H1 (cell line): ENCODE measurements around the gene PIK3R6. TPM values are rescaled to one million over a fixed set of nuclear protein-coding genes. Genes with fewer than 3 reads are reported as not detected.

Experiments used
- CTCF ChIA-PET: fragments of 300-600 bp; sonication (Branson Sonifier 250); formaldehyde crosslinking; loops from one replicate; lab custom pipeline; 2021; ENCODE audit not compliant: partially characterized antibody; lab: Charles Lee
- POLR2A ChIA-PET: fragments of 300-600 bp; sonication (Branson Sonifier 250); formaldehyde crosslinking; loops from one replicate; lab custom pipeline; 2021; ENCODE audit warnings: inconsistent platforms; ENCODE audit not compliant: partially characterized antibody; lab: Charles Lee
- DNase-seq, 2 experiments: peaks; one replicate each; pipeline versions ENCODE4 v3.0.0 to v3.0.0-alpha.2; 2010 to 2022; ENCODE audit warnings: low spot score in 2 of 2, low read depth in 1 of 2, mixed read lengths in 1 of 2
- FAIRE-seq: peaks from 2 replicates; lab custom pipeline; 2011; peaks lifted over from hg19 to GRCh38; lab: Jason Lieb, UNC
- H2AFZ ChIP-seq: 2 replicates; pipeline ENCODE4 v1.8.1; 2012; ENCODE audit warnings: low read length, inconsistent platforms
- H2AK5ac ChIP-seq: 2 replicates; pipeline ENCODE4 v1.6.1; 2013; ENCODE audit warnings: low read depth, low read length
- H2BK120ac ChIP-seq: replicated peaks from 2 replicates; pipeline ENCODE3; 2013; ENCODE audit warnings: low read depth, low read length, inconsistent platforms
- H2BK12ac ChIP-seq: 2 replicates; pipeline ENCODE4 v1.6.1; 2013; ENCODE audit warnings: low read depth, low read length
- H2BK15ac ChIP-seq: 2 replicates; pipeline ENCODE4 v1.6.1; 2013; ENCODE audit warnings: low read length
- H2BK20ac ChIP-seq: 2 replicates; pipeline ENCODE4 v1.6.1; 2013; ENCODE audit warnings: low read length
- H2BK5ac ChIP-seq: 2 replicates; pipeline ENCODE4 v1.6.1; 2013; ENCODE audit warnings: low read depth, low read length
- H3K14ac ChIP-seq: 2 replicates; pipeline ENCODE4 v1.6.1; 2013; ENCODE audit warnings: inconsistent platforms; ENCODE audit not compliant: insufficient read length
- H3K18ac ChIP-seq: 2 replicates; pipeline ENCODE4 v1.6.1; 2013; ENCODE audit warnings: low read length; ENCODE audit errors: extremely low read depth
- H3K23ac ChIP-seq: 2 replicates; pipeline ENCODE4 v1.6.1; 2013; ENCODE audit warnings: inconsistent platforms; ENCODE audit not compliant: insufficient read length
- H3K23me2 ChIP-seq: 2 replicates; pipeline ENCODE4 v1.6.1; 2013; ENCODE audit warnings: low read depth, low read length
- H3K27ac ChIP-seq: 2 replicates; pipeline ENCODE4 v1.6.1; 2011; ENCODE audit warnings: low read depth, low read length, inconsistent platforms
- H3K27me3 ChIP-seq, 4 experiments: replicated peaks in 1 of 4; 1 replicate in 1 of 4; 2 replicates in 3 of 4; pipeline versions ENCODE4 v1.6.1 to v1.8.1; 2011 to 2013; ENCODE audit warnings: low read length in 3 of 4, mild to moderate bottlenecking in 3 of 4, inconsistent platforms in 2 of 4, mixed read lengths in 2 of 4, moderate library complexity in 1 of 4; ENCODE audit not compliant: control insufficient read depth in 3 of 4, insufficient read depth in 3 of 4; ENCODE audit errors: extremely low read depth in 1 of 4
- H3K36me3 ChIP-seq, 4 experiments: 2 replicates each; pipeline versions ENCODE4 v1.6.1 to v1.8.1; 2011 to 2013; ENCODE audit warnings: mild to moderate bottlenecking in 4 of 4, low read length in 3 of 4, moderate library complexity in 2 of 4, control low read depth in 1 of 4, inconsistent platforms in 1 of 4; ENCODE audit not compliant: insufficient read depth in 4 of 4, control insufficient read depth in 2 of 4
- H3K4ac ChIP-seq: replicated peaks from 2 replicates; pipeline ENCODE3; 2013; ENCODE audit warnings: low read length, low read depth, mixed read lengths, inconsistent platforms; ENCODE audit not compliant: insufficient read length
- H3K4me1 ChIP-seq, 4 experiments: replicated peaks in 1 of 4; 1 replicate in 1 of 4; 2 replicates in 3 of 4; pipeline versions ENCODE4 v1.6.1 to v1.8.1; 2011 to 2013; ENCODE audit warnings: low read length in 3 of 4, inconsistent platforms in 2 of 4, mixed read lengths in 1 of 4; ENCODE audit not compliant: insufficient read depth in 4 of 4, control insufficient read depth in 3 of 4
- H3K4me2 ChIP-seq, 2 experiments: 2 replicates each; pipeline versions ENCODE4 v1.6.1 to v1.8.1; 2011 to 2013; ENCODE audit warnings: low read depth in 2 of 2, low read length in 2 of 2, control low read depth in 1 of 2, inconsistent platforms in 1 of 2, mild to moderate bottlenecking in 1 of 2; ENCODE audit not compliant: insufficient read depth in 1 of 2
- H3K4me3 ChIP-seq, 4 experiments: fragments of 200-600, 300-600 bp in 1 of 4; sonication (generic), shearing (Covaris generic), sonication (Bioruptor Twin) in 1 of 4; 2 replicates each; pipeline versions ENCODE4 v1.5.1 to v1.8.1; 2011 to 2016; ENCODE audit warnings: low read length in 4 of 4, low read depth in 3 of 4, control low read depth in 2 of 4, inconsistent platforms in 2 of 4, mild to moderate bottlenecking in 2 of 4, mixed read lengths in 1 of 4, moderate library complexity in 1 of 4; ENCODE audit not compliant: insufficient read depth in 2 of 4; ENCODE audit errors: extremely low read depth in 1 of 4
- H3K56ac ChIP-seq: replicated peaks from 2 replicates; pipeline ENCODE3; 2013; ENCODE audit warnings: low read depth, mild to moderate bottlenecking, mixed read lengths, low read length, inconsistent platforms; ENCODE audit not compliant: insufficient read length
- H3K79me1 ChIP-seq: 2 replicates; pipeline ENCODE4 v1.6.1; 2013; ENCODE audit warnings: low read depth, low read length, control low read depth
- H3K79me2 ChIP-seq, 2 experiments: 2 replicates each; pipeline versions ENCODE4 v1.6.1 to v1.8.1; 2012 to 2013; ENCODE audit warnings: low read length in 2 of 2, mild to moderate bottlenecking in 2 of 2, inconsistent platforms in 1 of 2; ENCODE audit not compliant: insufficient read depth in 2 of 2, control insufficient read depth in 1 of 2
- H3K9ac ChIP-seq, 4 experiments: replicated peaks in 1 of 4; 1 replicate in 1 of 4; 2 replicates in 3 of 4; pipeline versions ENCODE4 v1.6.1 to v1.8.1; 2011 to 2013; ENCODE audit warnings: low read depth in 3 of 4, low read length in 3 of 4, control low read depth in 2 of 4, mild to moderate bottlenecking in 2 of 4, moderate library complexity in 2 of 4, inconsistent platforms in 1 of 4; ENCODE audit errors: extremely low read depth in 1 of 4
- H3K9me3 ChIP-seq, 2 experiments: 2 replicates each; pipeline versions ENCODE4 v1.6.1 to v1.8.1; 2012 to 2013; ENCODE audit warnings: mild to moderate bottlenecking in 2 of 2, moderate library complexity in 2 of 2, control low read depth in 1 of 2, inconsistent platforms in 1 of 2, low read depth in 1 of 2, low read length in 1 of 2, mixed read lengths in 1 of 2; ENCODE audit not compliant: insufficient read depth in 2 of 2
- H4K20me1 ChIP-seq, 2 experiments: replicated peaks in 1 of 2; 2 replicates each; pipeline versions ENCODE3 to v1.8.1; 2011 to 2013; ENCODE audit warnings: inconsistent platforms in 2 of 2, low read length in 2 of 2, mild to moderate bottlenecking in 1 of 2; ENCODE audit not compliant: insufficient read depth in 2 of 2, control insufficient read depth in 1 of 2
- H4K5ac ChIP-seq: 2 replicates; pipeline ENCODE4 v1.6.1; 2013; ENCODE audit warnings: low read length, low read depth, mixed read lengths, inconsistent platforms; ENCODE audit not compliant: insufficient read length
- H4K8ac ChIP-seq: 2 replicates; pipeline ENCODE4 v1.8.0; 2013; ENCODE audit warnings: mild to moderate bottlenecking, moderate library complexity, low read length, inconsistent platforms; ENCODE audit not compliant: insufficient read depth; ENCODE audit errors: extremely low read depth
- H4K91ac ChIP-seq: replicated peaks from 2 replicates; pipeline ENCODE3; 2013; ENCODE audit warnings: low read length, mixed read lengths, inconsistent platforms; ENCODE audit not compliant: insufficient read length
- CREB1 ChIP-seq: IDR thresholded peaks from 2 replicates; pipeline ENCODE4 v1.6.1; 2012; ENCODE audit warnings: inconsistent platforms
- WGBS, 2 experiments: shearing (Covaris generic) in 1 of 2; methylation state at CpG; one replicate each; pipeline versions ENCODE4 v1.1.6 to v1.1.7; 2013 to 2015; ENCODE audit warnings: low lambda C conversion rate in 2 of 2, mixed read lengths in 2 of 2, inconsistent platforms in 1 of 2, low coverage in 1 of 2, missing lambda C conversion rate in 1 of 2; ENCODE audit not compliant: insufficient replicate concordance in 2 of 2, insufficient coverage in 1 of 2, insufficient read length in 1 of 2; ENCODE audit errors: extremely low coverage in 1 of 2, missing lambda C conversion rate in 1 of 2; 5-methylcytosine and 5-hydroxymethylcytosine counted together
- polyA plus RNA-seq, 7 experiments: library from polyadenylated mRNA; depleted of rRNA in 3 of 7; stranded (reverse) in 5 of 7; unstranded in 2 of 7; fragments of >200 nt in 5 of 7; fragments of 200-250 nt in 2 of 7; gene quantifications; 1 replicate in 5 of 7; 2 replicates in 1 of 7; 4 replicates in 1 of 7; pipeline versions ENCODE4 v1.2.1 to v1.2.3, GENCODE V29; 2011 to 2013; ENCODE audit warnings: missing spikeins in 2 of 7, mixed read lengths in 2 of 7
- total RNA-seq: library from RNA; stranded (reverse); fragmentation: NEBNext Ultra II Directional; extraction: Animal tissue kit (Norgen Biotek cat#: 25700); gene quantifications from 2 replicates; pipeline ENCODE4 v1.2.1, GENCODE V29; 2021

Gene PIK3R6
- total and polyA plus RNA-seq, 2 of the 8 experiments (the other 6 are each of a cell fraction or from before 2014, with no cell fraction given) = 0.24 to 1.2 TPM

- Histone ChIP-seq H3K9ac (no peak overlapping the region), H3K4me1 (peaks cover 0 to 1% (median 0%) of the 10 kb centered on the region in 4 experiments; a peak in 1 of 7 replicates), H2BK5ac (no peak overlapping the region), H2BK15ac (no peak overlapping the region), H3K56ac (no peak overlapping the region), H3K23ac (no peak overlapping the region), H4K5ac (no peak overlapping the region), H3K14ac (no peak overlapping the region), H3K36me3 (no peaks in the 10 kb centered on the region), H2AK5ac (no peak overlapping the region), H3K4me2 (no peak overlapping the region), H3K18ac (no peak overlapping the region), H3K27ac (peak overlapping the region; percentile 7; the same call in 1 of the 2 replicates), H4K91ac (no peak overlapping the region), H3K23me2 (no peaks in the 10 kb centered on the region), H3K27me3 (no peaks in the 10 kb centered on the region; a peak in 2 of 7 replicates), H2BK20ac (no peak overlapping the region), H2BK120ac (no peak overlapping the region), H2BK12ac (no peak overlapping the region), H2AFZ (peak overlapping the region; percentile 18), H3K4ac (no peak overlapping the region), H3K9me3 (no peaks in the 10 kb centered on the region), H3K79me1 (no peaks in the 10 kb centered on the region), H3K79me2 (no peaks in the 10 kb centered on the region), H4K20me1 (no peaks in the 10 kb centered on the region), H4K8ac (no peak overlapping the region), H3K4me3 (no peak overlapping the region)
- ChIA-PET POLR2A (no interaction called here), CTCF (interaction anchor here (0.6 to 2.1 kb wide), 3 partner anchors 14 to 49 kb away, joined by 3 to 8 read pairs (median 3); no protein-coding TSS in a partner anchor)
- FAIRE-seq (no peak), DNase-seq (peak in 1 of 2 experiments; percentile 35)
- TF ChIP-seq CREB1 = no peak
- 79% methylated on average over 1 of the region's 1 CpG; no CpG with 5 or more reads in 1 of the 2 experiments for WGBS, 2 experiments
Observed at GRCh38 chr17:8782176-8782575, 85.3 kb downstream of the PIK3R6 start.
